Central memory CD4-positive, alpha-beta T cell (primary cell): ENCODE measurements around the gene PPP6R2.
"Not testable (repeated sequence)": the region's sequence is repeated elsewhere in the genome, so short reads cannot be mapped to it uniquely, and the experiment has no call there.

Experiments used
- DNase-seq: peaks from one replicate; pipeline ENCODE4 v3.0.0; 2022

PPP6R2 gene

GRCh38 chr22:50318698-50319411, 24.3 kb upstream of the PPP6R2 start:
- DNase-seq = no peak

GRCh38 chr22:50319503-50319951, 23.6 kb upstream of the PPP6R2 start:
- DNase-seq = no peak

- DNase-seq = no peak
Measured at GRCh38 chr22:50320116-50320515, 23.0 kb upstream of the PPP6R2 start.

- DNase-seq = no peak
Measured at GRCh38 chr22:50320671-50321325, 22.3 kb upstream of the PPP6R2 start.

GRCh38 chr22:50322382-50323104, 20.6 kb upstream of the PPP6R2 start:
- DNase-seq = not testable (repeated sequence)

- no peak for DNase-seq
Measured at GRCh38 chr22:50323900-50324299, 19.2 kb upstream of the PPP6R2 start.

GRCh38 chr22:50325444-50326224, 17.5 kb upstream of the PPP6R2 start:
- no peak for DNase-seq

GRCh38 chr22:50326225-50326955, 16.7 kb upstream of the PPP6R2 start:
- DNase-seq = no peak

- peak; percentile 52 for DNase-seq
Measured at GRCh38 chr22:50326956-50327710, 16.0 kb upstream of the PPP6R2 start, which contains the start of gene DENND6B. Gene DENND6B (minus strand): TSS chr22:50327012. CDS start chr22:50326988, 24 bp downstream.

- no peak for DNase-seq
Measured at GRCh38 chr22:50327711-50328019, 15.5 kb upstream of the PPP6R2 start.

GRCh38 chr22:50329236-50329635, 13.9 kb upstream of the PPP6R2 start:
- DNase-seq = no peak

- DNase-seq = not testable (repeated sequence)
Measured at GRCh38 chr22:50334433-50334832, 8.7 kb upstream of the PPP6R2 start.

- no peak for DNase-seq
Measured at GRCh38 chr22:50337262-50338041, 5.7 kb upstream of the PPP6R2 start.

- DNase-seq = no peak
Measured at GRCh38 chr22:50338042-50338573, 5.0 kb upstream of the PPP6R2 start.

- no peak for DNase-seq
Measured at GRCh38 chr22:50338860-50339462, 4.2 kb upstream of the PPP6R2 start.

GRCh38 chr22:50339945-50340879, 2.9 kb upstream of the PPP6R2 start:
- DNase-seq = no peak

- peak; percentile 83 for DNase-seq
Measured at GRCh38 chr22:50341977-50342650, 1.0 kb upstream of the PPP6R2 start.

- DNase-seq = no peak
Measured at GRCh38 chr22:50343541-50343935, 411 bp downstream of the PPP6R2 start.
